ENCODE measurements around the gene ZSCAN20. TPM values are rescaled to one million over a fixed set of nuclear protein-coding genes. Genes with fewer than 3 reads are reported as not detected.

ZSCAN20 gene
- 10 to 100 TPM in 1 of 4 donors, 1 to 10 TPM in 3; 2.4 to 16.0 (median 5.2) TPM for total RNA-seq

DNA sequence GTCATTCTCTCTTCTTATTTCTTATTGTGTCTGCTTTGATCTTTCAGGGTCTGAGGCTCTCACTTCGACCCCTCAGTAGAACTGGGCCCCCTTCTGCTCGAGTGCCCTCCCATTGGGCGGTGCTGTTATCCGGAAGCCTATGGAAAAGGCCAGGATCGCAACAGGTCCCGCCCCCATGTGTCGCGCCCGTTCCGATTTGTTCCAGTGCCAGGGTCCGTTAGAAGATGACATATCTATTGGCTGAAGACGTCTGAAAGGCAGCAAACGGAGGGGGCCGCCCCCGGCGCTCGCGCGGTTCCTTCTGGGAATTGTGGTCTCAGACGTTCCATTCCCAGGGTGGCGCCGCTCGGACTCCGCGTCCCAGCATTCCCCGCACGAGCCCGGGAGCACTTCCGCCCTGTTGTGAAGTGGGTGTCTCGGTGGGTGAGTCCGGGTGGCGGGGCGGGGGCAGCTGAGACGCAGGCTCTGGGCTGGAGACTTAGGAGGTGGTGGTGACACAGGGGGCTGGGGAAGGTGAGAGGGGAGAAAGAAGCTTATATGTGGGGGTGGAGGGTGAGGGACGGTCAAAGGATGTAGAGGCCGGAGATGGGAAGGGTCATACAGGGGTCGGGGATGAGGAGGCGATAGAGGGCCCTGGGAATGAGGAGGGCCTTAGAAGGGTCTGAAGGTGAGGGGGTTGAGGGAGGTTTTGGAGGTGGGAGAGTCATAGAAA is at the start of gene ZSCAN20:
Gene ZSCAN20, plus strand, starts transcription at position 377 of the 712 bp plus-strand sequence. CDS start 6,644 bp downstream, outside the sequence.
- H3K36me3 ChIP-seq = no peaks in the 10 kb centered on the region
- TF ChIP-seq POLR2A (IDR thresholded peaks at IDR 0.05) = peak in 1 of 2 donors; percentile 31
- TF ChIP-seq, protein P1, sequence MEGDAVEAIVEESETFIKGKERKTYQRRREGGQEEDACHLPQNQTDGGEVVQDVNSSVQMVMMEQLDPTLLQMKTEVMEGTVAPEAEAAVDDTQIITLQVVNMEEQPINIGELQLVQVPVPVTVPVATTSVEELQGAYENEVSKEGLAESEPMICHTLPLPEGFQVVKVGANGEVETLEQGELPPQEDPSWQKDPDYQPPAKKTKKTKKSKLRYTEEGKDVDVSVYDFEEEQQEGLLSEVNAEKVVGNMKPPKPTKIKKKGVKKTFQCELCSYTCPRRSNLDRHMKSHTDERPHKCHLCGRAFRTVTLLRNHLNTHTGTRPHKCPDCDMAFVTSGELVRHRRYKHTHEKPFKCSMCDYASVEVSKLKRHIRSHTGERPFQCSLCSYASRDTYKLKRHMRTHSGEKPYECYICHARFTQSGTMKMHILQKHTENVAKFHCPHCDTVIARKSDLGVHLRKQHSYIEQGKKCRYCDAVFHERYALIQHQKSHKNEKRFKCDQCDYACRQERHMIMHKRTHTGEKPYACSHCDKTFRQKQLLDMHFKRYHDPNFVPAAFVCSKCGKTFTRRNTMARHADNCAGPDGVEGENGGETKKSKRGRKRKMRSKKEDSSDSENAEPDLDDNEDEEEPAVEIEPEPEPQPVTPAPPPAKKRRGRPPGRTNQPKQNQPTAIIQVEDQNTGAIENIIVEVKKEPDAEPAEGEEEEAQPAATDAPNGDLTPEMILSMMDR (IDR thresholded peaks at IDR 0.05) = peak in 2 of 4 experiments; percentile 5 to 6
- H3K4me1 ChIP-seq = no peaks in the 10 kb centered on the region

DNA sequence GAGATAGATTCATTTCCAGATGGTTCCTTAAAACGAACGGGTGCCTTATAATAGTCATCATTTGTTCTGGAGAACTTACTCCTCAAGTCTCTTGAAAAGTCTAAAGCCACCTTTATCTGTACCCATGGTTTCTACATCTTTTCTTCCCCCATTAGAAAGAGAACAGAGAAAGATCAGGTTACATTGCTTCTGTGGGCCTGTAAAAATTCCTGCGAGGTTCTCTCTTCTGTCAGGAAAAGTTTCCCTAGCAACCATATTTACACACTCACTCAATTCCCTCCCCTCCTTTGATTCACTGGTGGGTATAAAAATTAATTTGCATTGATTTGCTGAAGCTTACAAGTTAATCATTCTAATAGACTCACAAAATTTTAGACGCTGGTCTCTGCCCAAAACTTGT is 48.2 kb upstream of the ZSCAN20 start:
- TF ChIP-seq POLR2A (IDR thresholded peaks at IDR 0.05) = no peak
- Histone ChIP-seq H3K4me3 (no peak overlapping the region), H3K36me3 (no peaks in the 10 kb centered on the region), H3K4me1 (peaks cover 0 to under 1% of the 10 kb centered on the region in 2 donors), H3K27me3 (no peaks in the 10 kb centered on the region), H3K9me3 (peaks cover 0 to under 1% of the 10 kb centered on the region in 2 donors), H3K27ac (no peak overlapping the region)
- DNase-seq = no peak
- intact Hi-C loops (cut with DNase I; ENCODE audit: low total_unique reads) = no loop called here

More for the DNA sequence above, at the start of gene ZSCAN20:
- Histone ChIP-seq H3K27me3 (no peaks in the 10 kb centered on the region), H3K27ac (peak within 1 kb of the TSS; percentile 77 to 87), H3K4me3 (peak within 1 kb of the TSS; percentile 58 to 61), H3K9me3 (no peaks in the 10 kb centered on the region)
- intact Hi-C loops (cut with DNase I; ENCODE audit: low total_unique reads) = loop anchor here (5.0 kb wide), 2 partner anchors 105 to 175 kb away; no protein-coding TSS in a partner anchor
- peak; percentile 98 to 99 for DNase-seq

GRCh38 chr1:33424610-33425009 is 47.8 kb upstream of the ZSCAN20 start:
- H3K36me3 ChIP-seq = no peaks in the 10 kb centered on the region
- no peaks in the 10 kb centered on the region for H3K9me3 ChIP-seq
- no peak overlapping the region for H3K27ac ChIP-seq
- peaks cover 0 to 4% of the 10 kb centered on the region in 2 donors for H3K4me1 ChIP-seq
- intact Hi-C loops (cut with DNase I; ENCODE audit: low total_unique reads) = no loop called here
- H3K4me3 ChIP-seq = no peak overlapping the region
- TF ChIP-seq POLR2A (IDR thresholded peaks at IDR 0.05) = no peak
- TF ChIP-seq, protein P1 (IDR thresholded peaks at IDR 0.05) = no peak
- H3K27me3 ChIP-seq = no peaks in the 10 kb centered on the region
- no peak for DNase-seq

- TF ChIP-seq, protein P1 (IDR thresholded peaks at IDR 0.05) = no peak
- no peak for TF ChIP-seq POLR2A (IDR thresholded peaks at IDR 0.05)
- no peak overlapping the region for H3K4me3 ChIP-seq
- no peak overlapping the region for H3K27ac ChIP-seq
- H3K36me3 ChIP-seq = no peaks in the 10 kb centered on the region
- no peak for DNase-seq
- peaks cover 0 to 12% of the 10 kb centered on the region in 2 donors for H3K4me1 ChIP-seq
- H3K9me3 ChIP-seq = no peaks in the 10 kb centered on the region
- intact Hi-C loops (cut with DNase I; ENCODE audit: low total_unique reads) = no loop called here
- H3K27me3 ChIP-seq = no peaks in the 10 kb centered on the region
These were observed 46.5 kb upstream of the ZSCAN20 start for GRCh38 chr1:33425900-33426299.

- H3K4me3 ChIP-seq = no peak overlapping the region
- TF ChIP-seq, protein P1 (IDR thresholded peaks at IDR 0.05) = no peak
- TF ChIP-seq POLR2A (IDR thresholded peaks at IDR 0.05) = no peak
- DNase-seq = no peak
- intact Hi-C loops (cut with DNase I; ENCODE audit: low total_unique reads) = no loop called here
- H3K36me3 ChIP-seq = no peaks in the 10 kb centered on the region
- H3K27ac ChIP-seq = no peak overlapping the region
- no peaks in the 10 kb centered on the region for H3K9me3 ChIP-seq
- no peaks in the 10 kb centered on the region for H3K27me3 ChIP-seq
- peaks cover 0 to 12% of the 10 kb centered on the region in 2 donors for H3K4me1 ChIP-seq
These were observed 45.5 kb upstream of the ZSCAN20 start for GRCh38 chr1:33426916-33427315.

All from uterus (tissue), 4 donors.